BE2C (cell line): ENCODE measurements around the gene ARSB.

ENCODE experiments used
- DNase-seq: peaks from one replicate; pipeline ENCODE4 v3.0.0-alpha.2; 2020
- H3K27me3 ChIP-seq: fragments of 250-450 bp; sonication (Bioruptor Pico); 2 replicates; pipeline ENCODE4 v1.5.1; 2020; ENCODE audit warnings: mild to moderate bottlenecking
- H3K36me3 ChIP-seq: fragments of 250-450 bp; sonication (Bioruptor Pico); 2 replicates; pipeline ENCODE4 v1.5.1; 2020; ENCODE audit warnings: mild to moderate bottlenecking
- H3K4me1 ChIP-seq: fragments of 250-450 bp; sonication (Bioruptor Pico); 2 replicates; pipeline ENCODE4 v1.5.1; 2020
- H3K4me3 ChIP-seq: 2 replicates; pipeline ENCODE4 v1.5.1; 2011; ENCODE audit warnings: low read depth, low read length
- H3K9me3 ChIP-seq: fragments of 250-450 bp; sonication (Bioruptor Pico); 2 replicates; pipeline ENCODE4 v1.5.1; 2020
- TF ChIP-seq, protein P1 (sequence below): IDR thresholded peaks from 2 replicates; pipeline ENCODE4 v1.5.1; 2012; ENCODE audit warnings: mild to moderate bottlenecking, low read depth, low read length

The ARSB gene

DNA sequence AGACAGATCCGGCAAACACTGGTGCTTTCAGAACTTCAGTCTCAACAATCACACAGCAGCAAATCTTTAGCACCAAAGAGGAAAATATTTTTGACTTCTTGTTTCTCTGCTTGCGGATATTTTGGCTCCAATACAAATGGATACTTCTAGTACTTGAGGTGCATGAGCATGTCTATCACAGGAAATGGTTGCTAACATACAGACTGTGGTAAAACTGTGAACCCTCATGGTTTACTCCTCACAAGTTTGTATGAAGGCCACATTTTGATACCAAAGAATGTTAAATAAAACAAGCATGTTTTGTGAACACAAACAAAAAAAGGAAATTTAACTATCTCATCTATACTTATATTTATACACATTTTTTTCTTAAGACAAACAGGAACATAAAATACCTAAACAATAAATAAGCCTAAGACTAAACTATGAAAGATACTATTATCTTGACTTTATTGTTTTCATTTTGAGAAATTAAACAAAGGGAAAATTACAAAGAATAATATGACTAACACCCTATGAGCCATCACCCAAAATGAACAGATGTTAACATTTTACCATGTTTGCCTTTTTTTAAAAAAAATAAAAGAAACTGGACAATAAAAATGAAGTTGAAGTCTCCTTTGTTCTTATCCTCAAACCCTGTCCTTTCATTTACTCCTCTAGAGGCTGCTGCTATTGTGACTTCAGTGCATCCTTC is 201.5 kb downstream of the ARSB start:
- DNase-seq: no peak
- TF ChIP-seq, protein P1, sequence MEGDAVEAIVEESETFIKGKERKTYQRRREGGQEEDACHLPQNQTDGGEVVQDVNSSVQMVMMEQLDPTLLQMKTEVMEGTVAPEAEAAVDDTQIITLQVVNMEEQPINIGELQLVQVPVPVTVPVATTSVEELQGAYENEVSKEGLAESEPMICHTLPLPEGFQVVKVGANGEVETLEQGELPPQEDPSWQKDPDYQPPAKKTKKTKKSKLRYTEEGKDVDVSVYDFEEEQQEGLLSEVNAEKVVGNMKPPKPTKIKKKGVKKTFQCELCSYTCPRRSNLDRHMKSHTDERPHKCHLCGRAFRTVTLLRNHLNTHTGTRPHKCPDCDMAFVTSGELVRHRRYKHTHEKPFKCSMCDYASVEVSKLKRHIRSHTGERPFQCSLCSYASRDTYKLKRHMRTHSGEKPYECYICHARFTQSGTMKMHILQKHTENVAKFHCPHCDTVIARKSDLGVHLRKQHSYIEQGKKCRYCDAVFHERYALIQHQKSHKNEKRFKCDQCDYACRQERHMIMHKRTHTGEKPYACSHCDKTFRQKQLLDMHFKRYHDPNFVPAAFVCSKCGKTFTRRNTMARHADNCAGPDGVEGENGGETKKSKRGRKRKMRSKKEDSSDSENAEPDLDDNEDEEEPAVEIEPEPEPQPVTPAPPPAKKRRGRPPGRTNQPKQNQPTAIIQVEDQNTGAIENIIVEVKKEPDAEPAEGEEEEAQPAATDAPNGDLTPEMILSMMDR: no peak
- H3K27me3 ChIP-seq: no peaks in the 10 kb centered on the region
- H3K4me3 ChIP-seq: no peak overlapping the region
- no peaks in the 10 kb centered on the region; the same call in 1 of the 2 replicates for H3K4me1 ChIP-seq
- no peaks in the 10 kb centered on the region for H3K36me3 ChIP-seq
- no peaks in the 10 kb centered on the region for H3K9me3 ChIP-seq

GRCh38 chr5:78782728-78783127 is 202.4 kb downstream of the ARSB start:
- Histone ChIP-seq H3K4me3 (no peak overlapping the region), H3K36me3 (no peaks in the 10 kb centered on the region), H3K4me1 (no peaks in the 10 kb centered on the region; the same call in 1 of the 2 replicates), H3K27me3 (no peaks in the 10 kb centered on the region), H3K9me3 (no peaks in the 10 kb centered on the region)
- DNase-seq: no peak
- TF ChIP-seq, protein P1: no peak

- H3K4me3 ChIP-seq: no peak overlapping the region
- no peaks in the 10 kb centered on the region; the same call in 1 of the 2 replicates for H3K4me1 ChIP-seq
- H3K9me3 ChIP-seq: no peaks in the 10 kb centered on the region
- DNase-seq: no peak
- TF ChIP-seq, protein P1: no peak
- H3K36me3 ChIP-seq: no peaks in the 10 kb centered on the region
- H3K27me3 ChIP-seq: no peaks in the 10 kb centered on the region
These were observed 203.4 kb downstream of the ARSB start for GRCh38 chr5:78781611-78782286.

- no peak overlapping the region for H3K4me3 ChIP-seq
- DNase-seq: no peak
- H3K9me3 ChIP-seq: no peaks in the 10 kb centered on the region
- H3K27me3 ChIP-seq: no peaks in the 10 kb centered on the region
- H3K4me1 ChIP-seq: no peaks in the 10 kb centered on the region
- TF ChIP-seq, protein P1: no peak
- H3K36me3 ChIP-seq: no peaks in the 10 kb centered on the region
These were observed 205.1 kb downstream of the ARSB start for GRCh38 chr5:78779771-78780616.

GRCh38 chr5:78779262-78779661 is 205.8 kb downstream of the ARSB start:
- DNase-seq: no peak
- no peaks in the 10 kb centered on the region for H3K9me3 ChIP-seq
- TF ChIP-seq, protein P1: no peak
- no peaks in the 10 kb centered on the region for H3K36me3 ChIP-seq
- no peak overlapping the region for H3K4me3 ChIP-seq
- no peaks in the 10 kb centered on the region for H3K27me3 ChIP-seq
- H3K4me1 ChIP-seq: no peaks in the 10 kb centered on the region
